Thymus (tissue), 11 donors: ENCODE results near the gene CREB5. TPM values are rescaled to one million over a fixed set of nuclear protein-coding genes. Genes with fewer than 3 reads are reported as not detected.
"Not testable (repeated sequence)": the region's sequence is repeated elsewhere in the genome, so short reads cannot be mapped to it uniquely, and the experiment has no call there.

Experiments
- DNase-seq, 9 donors: peaks; one replicate each; pipeline ENCODE4 v3.0.0-alpha.2; 2013; ENCODE audit warnings: low spot score in 9 of 9, low read depth in 6 of 9, missing footprints in 1 of 9
- H3K27ac ChIP-seq, 2 donors: one replicate each; pipeline ENCODE4 v1.5.1; 2013; ENCODE audit warnings: control low read depth in 1 of 2, low read depth in 1 of 2, low read length in 1 of 2, mild to moderate bottlenecking in 1 of 2, moderate library complexity in 1 of 2
- H3K27me3 ChIP-seq, 2 donors: one replicate each; pipeline ENCODE4 v1.5.1; 2013; ENCODE audit warnings: low read length in 1 of 2; ENCODE audit not compliant: control insufficient read depth in 2 of 2, insufficient read depth in 1 of 2
- H3K36me3 ChIP-seq, 2 donors: one replicate each; pipeline ENCODE4 v1.5.1; 2013; ENCODE audit warnings: low read length in 1 of 2, mild to moderate bottlenecking in 1 of 2, moderate library complexity in 1 of 2; ENCODE audit not compliant: control insufficient read depth in 2 of 2, insufficient read depth in 2 of 2
- H3K4me1 ChIP-seq, 2 donors: one replicate each; pipeline ENCODE4 v1.5.1; 2013; ENCODE audit warnings: low read length in 2 of 2; ENCODE audit not compliant: control insufficient read depth in 2 of 2, insufficient read depth in 2 of 2
- H3K4me3 ChIP-seq, 2 donors: one replicate each; pipeline ENCODE4 v1.5.1; 2013; ENCODE audit warnings: low read length in 2 of 2, control low read depth in 1 of 2, mild to moderate bottlenecking in 1 of 2
- H3K9me3 ChIP-seq, 2 donors: one replicate each; pipeline ENCODE4 v1.5.1; 2013; ENCODE audit warnings: low read length in 1 of 2, mild to moderate bottlenecking in 1 of 2; ENCODE audit not compliant: control insufficient read depth in 2 of 2, insufficient read depth in 1 of 2
- WGBS: extraction: QIAGEN DNeasy Blood & Tissue Kit; methylation state at CpG from one replicate; pipeline ENCODE4 v1.1.7; 2013; 5-methylcytosine and 5-hydroxymethylcytosine counted together
- polyA plus RNA-seq: library from polyadenylated mRNA; stranded (reverse); fragments of 200-250 nt; gene quantifications from one replicate; pipeline ENCODE4 v1.2.3, GENCODE V29; 2013
- total RNA-seq: library from RNA; stranded (reverse); fragments of 120-200 nt; gene quantifications from one replicate; pipeline ENCODE4 v1.2.4, GENCODE V29; 2013
- donor health status: healthy.

The CREB5 gene
- total and polyA plus RNA-seq, 2 donors = 1.1 to 5.4 TPM

DNA sequence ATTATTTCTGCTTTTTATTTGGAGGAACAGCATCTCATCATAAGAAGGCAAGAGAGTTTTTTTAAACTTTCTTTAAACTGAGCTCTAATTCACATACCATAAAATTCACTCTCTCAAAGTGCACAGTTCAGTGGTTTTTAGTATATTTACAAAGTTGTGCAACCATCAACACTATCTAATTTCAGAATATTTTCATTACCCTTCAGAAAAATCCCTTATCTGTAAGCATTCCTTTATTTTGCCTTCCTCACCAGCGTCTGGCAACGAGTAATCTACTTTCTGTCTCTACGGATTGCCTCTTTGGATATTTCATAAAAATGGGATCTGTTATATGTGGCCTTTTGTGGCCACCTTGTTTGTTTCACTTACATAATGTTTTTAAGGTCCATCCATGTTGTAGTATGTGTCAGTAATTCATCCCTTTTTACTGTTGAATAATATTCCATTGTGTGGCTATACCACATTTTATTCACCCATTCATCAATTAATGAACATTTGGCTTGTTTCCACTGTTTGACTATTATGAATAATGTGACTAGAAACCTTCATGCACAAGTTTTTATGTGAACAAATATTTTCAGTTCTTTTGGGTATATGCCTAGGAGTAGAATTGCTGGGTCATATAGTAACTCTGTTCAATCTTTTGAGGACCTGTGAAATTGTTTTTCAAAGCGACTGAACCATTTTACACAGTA, 364.3 kb downstream of the CREB5 start:
- no peaks in the 10 kb centered on the region for H3K9me3 ChIP-seq
- no peak for DNase-seq
- H3K27me3 ChIP-seq = no peaks in the 10 kb centered on the region
- 94% methylated on average over 4 of the region's 4 CpGs for WGBS
- peaks cover 0 to 2% of the 10 kb centered on the region in 2 donors for H3K4me1 ChIP-seq
- no peaks in the 10 kb centered on the region for H3K36me3 ChIP-seq
- no peak overlapping the region for H3K27ac ChIP-seq
- H3K4me3 ChIP-seq = no peak overlapping the region

DNA sequence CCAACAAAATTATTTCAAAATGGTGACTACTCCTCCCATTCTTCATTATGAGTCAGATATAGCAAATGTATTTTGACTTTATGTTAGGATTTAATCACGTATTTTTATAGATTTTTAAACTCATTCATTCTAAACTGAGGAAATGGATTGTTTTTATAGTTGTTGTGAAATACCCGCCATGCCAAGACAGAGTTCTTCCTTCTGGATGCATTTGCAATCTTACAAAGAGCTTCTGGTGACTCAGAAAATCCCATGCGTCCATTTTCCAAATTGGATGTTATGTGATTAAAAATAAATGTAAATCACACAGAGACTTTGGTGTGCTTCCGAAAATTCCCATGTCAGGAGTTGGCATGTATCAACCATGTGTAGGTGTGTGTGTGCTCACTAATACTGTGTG, 366.5 kb downstream of the CREB5 start:
- DNase-seq = no peak
- Histone ChIP-seq H3K36me3 (no peaks in the 10 kb centered on the region), H3K9me3 (no peaks in the 10 kb centered on the region), H3K27me3 (no peaks in the 10 kb centered on the region), H3K27ac (no peak overlapping the region), H3K4me3 (no peak overlapping the region), H3K4me1 (no peaks in the 10 kb centered on the region)
- WGBS = 84% methylated on average over 4 of the region's 4 CpGs

DNA sequence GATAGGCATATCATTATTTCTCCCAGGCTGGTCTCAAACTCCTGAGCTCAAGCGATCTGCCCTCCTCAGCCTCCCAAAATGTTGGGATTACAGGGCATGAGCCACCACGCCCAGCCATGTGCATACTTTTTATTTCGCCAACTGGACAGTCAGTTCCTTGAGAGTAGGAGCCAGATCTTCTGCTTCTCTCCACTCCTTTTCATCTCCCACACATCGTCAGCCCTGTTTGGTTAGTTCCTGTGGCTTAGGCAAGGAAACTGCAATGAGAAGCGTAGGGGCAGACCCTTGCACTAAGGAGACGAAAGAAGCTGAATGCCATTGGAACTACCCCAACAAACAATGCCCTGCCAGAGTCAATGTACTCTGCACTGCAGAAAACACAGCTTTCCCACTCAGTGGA, 367.6 kb downstream of the CREB5 start:
- Histone ChIP-seq H3K36me3 (no peaks in the 10 kb centered on the region), H3K4me3 (no peak overlapping the region), H3K27me3 (no peaks in the 10 kb centered on the region), H3K27ac (no peak overlapping the region), H3K9me3 (no peaks in the 10 kb centered on the region), H3K4me1 (peaks cover 0 to 3% of the 10 kb centered on the region in 2 donors)
- 95% methylated on average over 6 of the region's 6 CpGs for WGBS
- DNase-seq = no peak

- no peak for DNase-seq
- 94% methylated on average over 2 of the region's 2 CpGs for WGBS
- Histone ChIP-seq H3K27me3 (no peaks in the 10 kb centered on the region), H3K4me1 (peaks cover 0 to 3% of the 10 kb centered on the region in 2 donors), H3K9me3 (no peaks in the 10 kb centered on the region), H3K27ac (no peak overlapping the region), H3K4me3 (no peak overlapping the region), H3K36me3 (no peaks in the 10 kb centered on the region)
Measured at GRCh38 chr7:28782362-28782761, 370.0 kb downstream of the CREB5 start.

GRCh38 chr7:28784171-28784902, 372.0 kb downstream of the CREB5 start:
- H3K4me1 ChIP-seq = peaks cover 0 to 3% of the 10 kb centered on the region in 2 donors
- H3K27ac ChIP-seq = no peak overlapping the region
- no peaks in the 10 kb centered on the region for H3K36me3 ChIP-seq
- H3K27me3 ChIP-seq = no peaks in the 10 kb centered on the region
- H3K4me3 ChIP-seq = no peak overlapping the region
- H3K9me3 ChIP-seq = no peaks in the 10 kb centered on the region
- DNase-seq = no peak
- 47% methylated on average over 13 of the region's 13 CpGs for WGBS

- Histone ChIP-seq H3K36me3 (no peaks in the 10 kb centered on the region), H3K4me3 (no peak overlapping the region), H3K4me1 (peaks cover 0 to 3% of the 10 kb centered on the region in 2 donors), H3K9me3 (no peaks in the 10 kb centered on the region), H3K27me3 (no peaks in the 10 kb centered on the region), H3K27ac (no peak overlapping the region)
- no peak for DNase-seq
- WGBS = 95% methylated on average over 14 of the region's 14 CpGs
Measured at GRCh38 chr7:28785041-28785995, 373.0 kb downstream of the CREB5 start.

GRCh38 chr7:28786156-28786555, 373.8 kb downstream of the CREB5 start:
- H3K4me3 ChIP-seq, H3K4me1 ChIP-seq, DNase-seq, H3K9me3 ChIP-seq, H3K36me3 ChIP-seq, H3K27ac ChIP-seq, H3K27me3 ChIP-seq: not testable (repeated sequence)
- 97% methylated on average over 5 of the region's 5 CpGs for WGBS

DNA sequence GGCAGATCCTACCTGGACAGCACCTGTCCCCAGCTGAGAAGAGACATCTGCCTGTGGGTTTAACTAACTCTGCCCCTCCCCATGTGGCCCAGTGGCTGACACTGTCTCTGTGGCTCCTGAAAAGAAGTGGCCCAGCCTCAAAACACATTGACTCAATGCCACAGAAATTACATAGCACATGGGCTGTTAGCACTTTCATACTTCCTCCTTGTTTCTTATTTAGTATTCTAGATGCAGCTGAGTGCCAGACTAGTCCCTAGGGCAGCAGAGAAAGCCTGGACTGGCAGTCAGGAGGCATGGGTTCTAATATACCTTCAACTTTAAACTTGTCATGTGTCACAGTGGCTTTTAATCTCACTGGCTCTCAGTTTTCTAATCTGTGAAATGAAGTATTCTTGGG, 374.8 kb downstream of the CREB5 start:
- no peak overlapping the region for H3K4me3 ChIP-seq
- H3K27ac ChIP-seq = no peak overlapping the region
- H3K27me3 ChIP-seq = no peaks in the 10 kb centered on the region
- no peaks in the 10 kb centered on the region for H3K36me3 ChIP-seq
- DNase-seq = no peak
- no peaks in the 10 kb centered on the region for H3K9me3 ChIP-seq
- H3K4me1 ChIP-seq = peaks cover 0 to 3% of the 10 kb centered on the region in 2 donors

DNA sequence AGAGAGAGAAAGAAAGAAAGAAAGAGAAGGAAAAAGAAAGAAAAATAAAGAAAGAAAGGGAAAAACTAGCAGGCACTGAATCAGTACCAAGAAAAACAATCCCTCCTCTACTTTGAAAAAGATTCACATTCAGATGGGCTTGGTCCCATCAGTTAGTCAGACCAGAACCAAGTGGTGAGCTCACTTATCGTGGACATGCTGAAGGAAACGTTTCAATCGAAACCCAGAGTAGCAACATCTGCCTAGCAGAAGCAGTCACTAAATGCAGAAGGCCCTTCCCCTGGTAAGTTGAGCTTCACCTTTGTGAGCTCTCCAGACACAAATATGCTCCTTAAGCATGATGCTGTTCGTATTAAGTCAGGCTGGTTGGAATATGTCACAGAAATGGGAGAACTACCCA, 378.1 kb downstream of the CREB5 start:
- H3K36me3 ChIP-seq = no peaks in the 10 kb centered on the region
- H3K9me3 ChIP-seq = no peaks in the 10 kb centered on the region
- no peak overlapping the region for H3K4me3 ChIP-seq
- H3K27me3 ChIP-seq = no peaks in the 10 kb centered on the region
- WGBS = 97% methylated on average over 4 of the region's 4 CpGs
- H3K4me1 ChIP-seq = no peaks in the 10 kb centered on the region
- no peak overlapping the region for H3K27ac ChIP-seq
- no peak for DNase-seq
